GM19043 (cell line): ENCODE measurements around the gene UIMC1.
"Not testable (repeated sequence)": the region's sequence is repeated elsewhere in the genome, so short reads cannot be mapped to it uniquely, and the experiment has no call there.

Experiments used
- ATAC-seq: cut with Tn5 transposase; IDR thresholded peaks from one replicate; pipeline ENCODE4 v1.9.1; 2021; ENCODE audit warnings: low read depth; ENCODE audit not compliant: unreplicated experiment

The UIMC1 gene

GRCh38 chr5:176873541-176874172, 132.9 kb downstream of the UIMC1 start:
- ATAC-seq, result no peak

- ATAC-seq, result not testable (repeated sequence)
These were observed 133.6 kb downstream of the UIMC1 start for GRCh38 chr5:176873011-176873410.

- not testable (repeated sequence) for ATAC-seq
These were observed 134.0 kb downstream of the UIMC1 start for GRCh38 chr5:176872586-176872985.

GRCh38 chr5:176870644-176871043, 135.9 kb downstream of the UIMC1 start:
- not testable (repeated sequence) for ATAC-seq

- ATAC-seq, result no peak
These were observed 136.4 kb downstream of the UIMC1 start for GRCh38 chr5:176870110-176870591.

- no peak for ATAC-seq
These were observed 137.0 kb downstream of the UIMC1 start for GRCh38 chr5:176869501-176870109.

- ATAC-seq, result no peak
These were observed 137.8 kb downstream of the UIMC1 start for GRCh38 chr5:176868731-176869130.

GRCh38 chr5:176868126-176868525, 138.5 kb downstream of the UIMC1 start:
- no peak for ATAC-seq

GRCh38 chr5:176866707-176867310, 139.8 kb downstream of the UIMC1 start:
- no peak for ATAC-seq

- ATAC-seq, result no peak
These were observed 140.6 kb downstream of the UIMC1 start for GRCh38 chr5:176865964-176866363.

GRCh38 chr5:176864755-176865154, 141.8 kb downstream of the UIMC1 start:
- ATAC-seq, result no peak

GRCh38 chr5:176863765-176864098, 142.8 kb downstream of the UIMC1 start:
- no peak for ATAC-seq

GRCh38 chr5:176863041-176863764, 143.4 kb downstream of the UIMC1 start:
- no peak for ATAC-seq

GRCh38 chr5:176862330-176862995, 144.1 kb downstream of the UIMC1 start:
- no peak for ATAC-seq

- ATAC-seq, result no peak
These were observed 145.3 kb downstream of the UIMC1 start for GRCh38 chr5:176861276-176861675.

GRCh38 chr5:176860381-176860780, 146.2 kb downstream of the UIMC1 start:
- ATAC-seq, result no peak

GRCh38 chr5:176859916-176860315, 146.7 kb downstream of the UIMC1 start:
- no peak for ATAC-seq

GRCh38 chr5:176857894-176858273, 148.7 kb downstream of the UIMC1 start:
- ATAC-seq, result no peak

GRCh38 chr5:176857216-176857893, 149.2 kb downstream of the UIMC1 start:
- ATAC-seq, result no peak

- ATAC-seq, result no peak
These were observed 149.8 kb downstream of the UIMC1 start for GRCh38 chr5:176856746-176857145.
